Measurements from ENCODE around the gene PSG7.

GRCh38 chr19:42879613-42880012 is 57.4 kb downstream of the PSG7 start, which contains the start of gene PSG1:
- TF ChIP-seq POLR2A (IDR thresholded peaks at IDR 0.05): no peak
- no peak for TF ChIP-seq CTCF (IDR thresholded peaks at IDR 0.05)

Data from thyroid gland (tissue), 4 donors.